ENCODE measurements around the gene GALR3. TPM values are rescaled to one million over a fixed set of nuclear protein-coding genes. Genes with fewer than 3 reads are reported as not detected.

The GALR3 gene
- total and polyA plus RNA-seq, 2 donors (not counting 1 experiment from before 2014, with no cell fraction given), result not detected

- no peak for DNase-seq (ENCODE audit: low read depth in 2 of 2)
- H3K9me3 ChIP-seq (ENCODE audit: control insufficient read depth, insufficient read depth, low read depth, low read length), result no peaks in the 10 kb centered on the region
- H4K20me1 ChIP-seq (ENCODE audit: control insufficient read depth, extremely low read depth, insufficient read depth, low read length), result no peaks in the 10 kb centered on the region
- no peak overlapping the region for H3K4me3 ChIP-seq (replicated peaks in 1 of 4; ENCODE audit: control extremely low read depth in 1 of 4, insufficient read depth in 1 of 4, low read depth in 3 of 4, low read length in 4 of 4)
- H3K27ac ChIP-seq (ENCODE audit: insufficient read depth, low read length), result no peak overlapping the region
- no peak overlapping the region for H3K9ac ChIP-seq (ENCODE audit: insufficient read depth, low read length)
- no peaks in the 10 kb centered on the region for H3K27me3 ChIP-seq (ENCODE audit: control insufficient read depth, insufficient read depth, low read length)
- no peak overlapping the region for H2AFZ ChIP-seq (ENCODE audit: low read length)
- H3K36me3 ChIP-seq (ENCODE audit: control insufficient read depth, insufficient read depth, low read length), result peaks cover 2% of the 10 kb centered on the region
- no peaks in the 10 kb centered on the region for H3K79me2 ChIP-seq (ENCODE audit: control insufficient read depth, insufficient read depth, low read length)
- TF ChIP-seq EZH2 (IDR thresholded peaks at IDR 0.05; ENCODE audit: low read length, missing control alignments) (no peak), CTCF (conservative IDR thresholded peaks at IDR 0.05 in 1 of 2, IDR thresholded peaks at IDR 0.05 in 1 of 2; ENCODE audit: low read depth in 1 of 2, low read length in 2 of 2) (no peak)
- H3K4me1 ChIP-seq (ENCODE audit: control insufficient read depth, extremely low read depth, insufficient read depth, low read length), result peaks cover 7% of the 10 kb centered on the region
- H3K4me2 ChIP-seq (ENCODE audit: extremely low read depth, insufficient read depth, low read length), result no peak overlapping the region
Measured at GRCh38 chr22:37816543-37817180, 6.5 kb upstream of the GALR3 start.

GRCh38 chr22:37817705-37818408, 5.3 kb upstream of the GALR3 start:
- peak; percentile 76 to 78 for DNase-seq (ENCODE audit: low read depth in 2 of 2)
- Histone ChIP-seq H3K4me3 (replicated peaks in 1 of 4; ENCODE audit: control extremely low read depth in 1 of 4, insufficient read depth in 1 of 4, low read depth in 3 of 4, low read length in 4 of 4) (peak overlapping the region in 3 of 4 experiments; percentile 3 to 35 (median 10)), H3K9ac (ENCODE audit: insufficient read depth, low read length) (peak overlapping the region; percentile 46)

More at GRCh38 chr22:37817705-37818408, 5.3 kb upstream of the GALR3 start:
- TF ChIP-seq CTCF (conservative IDR thresholded peaks at IDR 0.05 in 1 of 2, IDR thresholded peaks at IDR 0.05 in 1 of 2; ENCODE audit: low read depth in 1 of 2, low read length in 2 of 2) (peak; percentile 76 to 82), EZH2 (IDR thresholded peaks at IDR 0.05; ENCODE audit: low read length, missing control alignments) (no peak)
- H4K20me1 ChIP-seq (ENCODE audit: control insufficient read depth, extremely low read depth, insufficient read depth, low read length), result no peaks in the 10 kb centered on the region
- no peaks in the 10 kb centered on the region for H3K27me3 ChIP-seq (ENCODE audit: control insufficient read depth, insufficient read depth, low read length)
- peak overlapping the region; percentile 85 for H2AFZ ChIP-seq (ENCODE audit: low read length)
- H3K4me1 ChIP-seq (ENCODE audit: control insufficient read depth, extremely low read depth, insufficient read depth, low read length), result peaks cover 7% of the 10 kb centered on the region
- no peaks in the 10 kb centered on the region for H3K9me3 ChIP-seq (ENCODE audit: control insufficient read depth, insufficient read depth, low read depth, low read length)
- peak overlapping the region; percentile 65 for H3K27ac ChIP-seq (ENCODE audit: insufficient read depth, low read length)
- H3K36me3 ChIP-seq (ENCODE audit: control insufficient read depth, insufficient read depth, low read length), result peaks cover 2% of the 10 kb centered on the region
- peak overlapping the region; percentile 82 for H3K4me2 ChIP-seq (ENCODE audit: extremely low read depth, insufficient read depth, low read length)
- no peaks in the 10 kb centered on the region for H3K79me2 ChIP-seq (ENCODE audit: control insufficient read depth, insufficient read depth, low read length)

All from fibroblast of lung (primary cell).